Endothelial cell of umbilical vein (primary cell): ENCODE measurements around the gene RELN. TPM values are rescaled to one million over a fixed set of nuclear protein-coding genes. Genes with fewer than 3 reads are reported as not detected.

Source experiments
- BruUV-seq: library from RNA; stranded (reverse); fragments of 400-500 nt; replicated peaks from 2 replicates; lab custom pipeline; 2021; lab: Mats Ljungman, UMichigan
- CTCF ChIA-PET: fragments of 300-600, 350-600 bp; sonication (Branson Sonifier 250); formaldehyde crosslinking; loops from one replicate; lab custom pipeline; 2021; ENCODE audit warnings: antibody characterized with exemption, inconsistent platforms; lab: Charles Lee
- POLR2A ChIA-PET: fragments of 300-600, 350-600 bp; sonication (Branson Sonifier 250); formaldehyde crosslinking; loops from one replicate; lab custom pipeline; 2021; ENCODE audit warnings: antibody characterized with exemption, inconsistent platforms; lab: Charles Lee
- DNase-seq: peaks from one replicate; pipeline ENCODE4 v3.0.0-alpha.2; 2011; ENCODE audit warnings: low read depth, low spot score
- FAIRE-seq: peaks from 2 replicates; lab custom pipeline; 2011; peaks lifted over from hg19 to GRCh38; lab: Jason Lieb, UNC
- H2AFZ ChIP-seq: 2 replicates; pipeline ENCODE4 v1.6.0; 2012; ENCODE audit warnings: low read depth, low read length, control low read depth, inconsistent platforms
- H3K27ac ChIP-seq: 2 replicates; pipeline ENCODE4 v1.5.1; 2011; ENCODE audit warnings: low read depth, mild to moderate bottlenecking, control low read depth, low read length, moderate library complexity; ENCODE audit not compliant: insufficient read depth
- H3K27me3 ChIP-seq, 2 experiments: 2 replicates each; pipeline versions ENCODE4 v1.6.0 to v1.6.1; 2011; ENCODE audit warnings: low read length in 2 of 2, mixed read lengths in 1 of 2; ENCODE audit not compliant: control insufficient read depth in 2 of 2, insufficient read depth in 2 of 2
- H3K36me3 ChIP-seq, 2 experiments: 2 replicates in 1 of 2; 3 replicates in 1 of 2; pipeline ENCODE4 v1.5.1; 2011; ENCODE audit warnings: low read length in 2 of 2, mild to moderate bottlenecking in 1 of 2, moderate library complexity in 1 of 2; ENCODE audit not compliant: control insufficient read depth in 2 of 2, insufficient read depth in 2 of 2; ENCODE audit errors: extremely low read depth in 1 of 2
- H3K4me1 ChIP-seq: 3 replicates; pipeline ENCODE4 v1.5.1; 2011; ENCODE audit warnings: mild to moderate bottlenecking, low read length; ENCODE audit not compliant: control insufficient read depth, insufficient read depth; ENCODE audit errors: extremely low read depth
- H3K4me2 ChIP-seq: 2 replicates; pipeline ENCODE4 v1.6.1; 2011; ENCODE audit warnings: low read length, control low read depth, mixed read lengths; ENCODE audit not compliant: insufficient read depth
- H3K4me3 ChIP-seq, 3 experiments: fragments of 200-600 bp in 1 of 3; sonication (generic), shearing (Covaris generic) in 1 of 3; replicated peaks in 1 of 3; 2 replicates each; pipeline ENCODE4 v1.5.1; 2011 to 2016; ENCODE audit warnings: control low read depth in 3 of 3, low read length in 3 of 3, mild to moderate bottlenecking in 2 of 3, inconsistent platforms in 1 of 3, low read depth in 1 of 3, moderate library complexity in 1 of 3; ENCODE audit not compliant: insufficient read depth in 1 of 3
- H3K79me2 ChIP-seq: 2 replicates; pipeline ENCODE4 v1.6.0; 2012; ENCODE audit warnings: low read length, inconsistent platforms; ENCODE audit not compliant: control insufficient read depth, insufficient read depth
- H3K9ac ChIP-seq: replicated peaks from 2 replicates; pipeline ENCODE3; 2011; ENCODE audit warnings: low read length, control low read depth; ENCODE audit not compliant: insufficient read depth; ENCODE audit errors: extremely low read depth
- H3K9me1 ChIP-seq: replicated peaks from 3 replicates; pipeline ENCODE4 v1.6.0; 2011; ENCODE audit warnings: mild to moderate bottlenecking, low read length; ENCODE audit not compliant: control insufficient read depth, insufficient read depth; ENCODE audit errors: extremely low read depth
- H3K9me3 ChIP-seq: replicated peaks from 2 replicates; pipeline ENCODE4 v1.5.1; 2012; ENCODE audit warnings: low read length, inconsistent platforms; ENCODE audit not compliant: control insufficient read depth, insufficient read depth
- H4K20me1 ChIP-seq: replicated peaks from 2 replicates; pipeline ENCODE3; 2011; ENCODE audit warnings: mild to moderate bottlenecking, low read length; ENCODE audit not compliant: control insufficient read depth, insufficient read depth; ENCODE audit errors: extremely low read depth
- CTCF ChIP-seq, 2 donors: IDR thresholded peaks; 1 replicate in 1 of 2; 2 replicates in 1 of 2; pipeline ENCODE4 v1.5.1; 2011; ENCODE audit warnings: low read length in 2 of 2, mild to moderate bottlenecking in 2 of 2, moderate library complexity in 2 of 2, control low read depth in 1 of 2, inconsistent platforms in 1 of 2, low read depth in 1 of 2; ENCODE audit not compliant: insufficient read depth in 1 of 2; ENCODE audit errors: extremely low read depth in 1 of 2
- EZH2 ChIP-seq: IDR thresholded peaks from 2 replicates; pipeline ENCODE4 v1.6.1; 2012; ENCODE audit warnings: borderline replicate concordance, low read depth, mild to moderate bottlenecking, moderate library complexity, low read length, inconsistent platforms; ENCODE audit not compliant: severe bottlenecking
- FOS ChIP-seq: IDR thresholded peaks from 2 replicates; pipeline ENCODE4 v1.6.1; 2011; ENCODE audit warnings: mild to moderate bottlenecking, low read length, moderate library complexity, borderline replicate concordance; ENCODE audit not compliant: insufficient read depth
- GATA2 ChIP-seq: IDR thresholded peaks from 2 replicates; pipeline ENCODE4 v1.7.0; 2011; ENCODE audit warnings: low read depth, mild to moderate bottlenecking, moderate library complexity, mixed read lengths, low read length; ENCODE audit not compliant: insufficient read length, insufficient read depth
- JUN ChIP-seq: IDR thresholded peaks from 2 replicates; pipeline ENCODE4 v1.6.1; 2011; ENCODE audit warnings: borderline replicate concordance, low read depth; ENCODE audit not compliant: insufficient read length, insufficient read depth
- MAX ChIP-seq: IDR thresholded peaks from 2 replicates; pipeline ENCODE4 v1.6.1; 2011; ENCODE audit not compliant: insufficient read depth, insufficient read length
- MYC ChIP-seq: IDR thresholded peaks from one replicate; pipeline ENCODE4 v1.6.1; 2011; ENCODE audit warnings: mild to moderate bottlenecking, low read depth, low read length
- POLR2A ChIP-seq: IDR thresholded peaks from 2 replicates; pipeline ENCODE4 v1.6.1; 2012; ENCODE audit warnings: low read depth, mild to moderate bottlenecking, control low read depth, low read length
- POLR2AphosphoS5 ChIP-seq: IDR thresholded peaks from 2 replicates; pipeline ENCODE4 v1.6.1; 2012; ENCODE audit warnings: low read depth, mild to moderate bottlenecking, control low read depth, low read length, moderate library complexity; ENCODE audit not compliant: insufficient read depth
- dilution Hi-C: fragments of 300-500 bp; cut with MboI; formaldehyde crosslinking; loops from one replicate; pipeline ENCODE4 v1.15.0; 2019; ENCODE audit warnings: low sequenced_read_pairs; ENCODE audit not compliant: extremely low pct_ligation_motif_present
- intact Hi-C: fragments of 100-400 bp; cut with micrococcal nuclease; formaldehyde crosslinking; loops from one replicate; pipeline ENCODE4 v1.10.0; 2022
- polyA plus RNA-seq, 4 experiments: library from polyadenylated mRNA; depleted of rRNA in 3 of 4; stranded (reverse) in 3 of 4; unstranded in 1 of 4; fragments of >200 nt; gene quantifications; 2 replicates each; pipeline versions ENCODE4 v1.2.1 to v1.2.3, GENCODE V29; 2011 to 2012; ENCODE audit warnings: missing spikeins in 1 of 4
- total RNA-seq: library from RNA; stranded (reverse); gene quantifications from 2 replicates; pipeline ENCODE4 v1.2.3, GENCODE V29; 2021

Gene RELN
- total and polyA plus RNA-seq, 2 donors (not counting 3 experiments of a cell fraction or from before 2014, with no cell fraction given), result 0.15 to 0.22 TPM

GRCh38 chr7:103694304-103694703 lies 295.2 kb downstream of the RELN start:
- POLR2A ChIA-PET, result no interaction called here
- Histone ChIP-seq H3K36me3 (no peaks in the 10 kb centered on the region), H3K79me2 (no peaks in the 10 kb centered on the region), H3K4me3 (no peak overlapping the region), H3K4me1 (no peaks in the 10 kb centered on the region), H3K9me3 (no peaks in the 10 kb centered on the region), H3K4me2 (no peak overlapping the region), H3K27me3 (no peaks in the 10 kb centered on the region), H3K9me1 (no peaks in the 10 kb centered on the region), H4K20me1 (no peaks in the 10 kb centered on the region), H3K9ac (no peak overlapping the region), H2AFZ (no peak overlapping the region), H3K27ac (no peak overlapping the region)
- DNase-seq, result no peak
- TF ChIP-seq JUN (no peak), CTCF (IDR thresholded peaks at IDR 0.05; ENCODE audit: extremely low read depth in 1 of 2, insufficient read depth in 1 of 2, low read depth in 1 of 2, low read length in 2 of 2) (no peak), MYC (no peak), FOS (no peak), POLR2AphosphoS5 (no peak)
- dilution Hi-C loops (no loop called here), intact Hi-C loops (no loop called here)
- no peak for FAIRE-seq
- CTCF ChIA-PET, result no interaction called here
- BruUV-seq, result no TSS peak

- Histone ChIP-seq H4K20me1 (no peaks in the 10 kb centered on the region), H3K27ac (no peak overlapping the region), H3K4me3 (no peak overlapping the region), H3K79me2 (no peaks in the 10 kb centered on the region), H3K9me1 (no peaks in the 10 kb centered on the region), H3K9ac (no peak overlapping the region), H3K36me3 (no peaks in the 10 kb centered on the region), H3K4me2 (no peak overlapping the region), H3K27me3 (no peaks in the 10 kb centered on the region), H3K4me1 (no peaks in the 10 kb centered on the region), H2AFZ (no peak overlapping the region), H3K9me3 (no peaks in the 10 kb centered on the region)
- POLR2A ChIA-PET, result no interaction called here
- FAIRE-seq (no peak), DNase-seq (no peak)
- dilution Hi-C loops, result no loop called here
- BruUV-seq, result no TSS peak
- CTCF ChIA-PET, result interaction anchor here (2.8 kb wide), 1 partner anchor 11 kb away, joined by 12 read pairs; no protein-coding TSS in a partner anchor
- TF ChIP-seq MYC, result no peak
- TF ChIP-seq POLR2AphosphoS5, result no peak
- no peak for TF ChIP-seq POLR2A
- TF ChIP-seq CTCF (IDR thresholded peaks at IDR 0.05; ENCODE audit: extremely low read depth in 1 of 2, insufficient read depth in 1 of 2, low read depth in 1 of 2, low read length in 2 of 2), result no peak
- TF ChIP-seq EZH2, result no peak
- no peak for TF ChIP-seq MAX
- TF ChIP-seq FOS, result no peak
- TF ChIP-seq GATA2, result no peak
- no peak for TF ChIP-seq JUN
- intact Hi-C loops, result no loop called here
Observed at GRCh38 chr7:103691291-103691690, 298.2 kb downstream of the RELN start.
